ENCODE results near the gene LRIF1. TPM values are rescaled to one million over a fixed set of nuclear protein-coding genes. Genes with fewer than 3 reads are reported as not detected.

LRIF1 gene
- total and polyA plus RNA-seq, 2 of the 8 experiments (the other 6 are each of a cell fraction or from before 2014, with no cell fraction given): 5.2 to 19.3 TPM

DNA sequence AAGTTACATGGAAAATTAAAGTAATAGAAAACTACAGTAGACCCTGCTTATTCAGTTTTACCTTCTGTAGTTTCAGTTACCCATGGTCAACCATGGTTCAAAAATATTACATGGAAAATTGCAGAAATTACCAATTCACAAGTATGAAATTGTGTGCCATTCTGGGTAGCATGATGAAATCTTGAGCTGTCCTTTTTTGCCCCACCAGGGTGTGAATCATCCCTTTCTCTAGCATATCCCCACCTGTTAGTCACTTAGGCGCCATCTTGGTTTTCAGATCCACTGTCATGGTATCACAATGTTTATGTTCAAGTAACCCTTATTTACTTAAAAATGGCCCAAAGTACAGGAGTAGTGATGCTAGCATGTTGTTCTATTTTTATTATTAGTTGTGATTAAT lies 3.5 kb upstream of the LRIF1 start:
- H3K23me2 ChIP-seq (ENCODE audit: low read depth, low read length): no peaks in the 10 kb centered on the region
- H3K23ac ChIP-seq (ENCODE audit: insufficient read length): no peak overlapping the region
- no peaks in the 10 kb centered on the region for H4K20me1 ChIP-seq (replicated peaks in 1 of 2; ENCODE audit: control insufficient read depth in 1 of 2, insufficient read depth in 2 of 2, low read length in 2 of 2)
- no peaks in the 10 kb centered on the region for H3K79me1 ChIP-seq (ENCODE audit: low read depth, low read length)
- H3K14ac ChIP-seq (ENCODE audit: insufficient read length): no peak overlapping the region
- H3K4me2 ChIP-seq (ENCODE audit: insufficient read depth in 1 of 2, low read depth in 2 of 2, low read length in 2 of 2): no peak overlapping the region
- no peak overlapping the region for H4K91ac ChIP-seq (replicated peaks; ENCODE audit: insufficient read length, low read length)
- no peak overlapping the region for H2BK120ac ChIP-seq (replicated peaks; ENCODE audit: low read depth, low read length)
- no peak overlapping the region for H4K5ac ChIP-seq (ENCODE audit: insufficient read length, low read depth, low read length)
- no peak overlapping the region for H3K56ac ChIP-seq (replicated peaks; ENCODE audit: insufficient read length, low read depth, low read length)
- H2BK20ac ChIP-seq (ENCODE audit: low read length): no peak overlapping the region
- H3K18ac ChIP-seq (ENCODE audit: extremely low read depth, low read length): no peak overlapping the region
- no peak for FAIRE-seq
- ChIA-PET CTCF (ENCODE audit: partially characterized antibody) (no interaction called here), POLR2A (ENCODE audit: partially characterized antibody) (no interaction called here)
- H3K4me1 ChIP-seq (replicated peaks in 1 of 4; ENCODE audit: control insufficient read depth in 3 of 4, insufficient read depth in 4 of 4, low read length in 3 of 4): no peaks in the 10 kb centered on the region
- H3K9me3 ChIP-seq (ENCODE audit: insufficient read depth in 2 of 2, low read depth in 1 of 2, low read length in 1 of 2): peaks cover 0 to 11% of the 10 kb centered on the region in 2 experiments; a peak in 2 of 4 replicates
- H2AK5ac ChIP-seq (ENCODE audit: low read depth, low read length): no peak overlapping the region
- H3K36me3 ChIP-seq (ENCODE audit: control insufficient read depth in 2 of 4, insufficient read depth in 4 of 4, low read length in 3 of 4): no peaks in the 10 kb centered on the region
- H3K9ac ChIP-seq (replicated peaks in 1 of 4; ENCODE audit: extremely low read depth in 1 of 4, low read depth in 3 of 4, low read length in 3 of 4): no peak overlapping the region
- DNase-seq (ENCODE audit: low read depth in 1 of 2, low spot score in 2 of 2): no peak
- H3K4me3 ChIP-seq (ENCODE audit: extremely low read depth in 1 of 4, insufficient read depth in 2 of 4, low read depth in 3 of 4, low read length in 4 of 4): no peak overlapping the region
- no peak overlapping the region for H3K27ac ChIP-seq (ENCODE audit: low read depth, low read length)
- no peaks in the 10 kb centered on the region for H3K27me3 ChIP-seq (replicated peaks in 1 of 4; ENCODE audit: control insufficient read depth in 3 of 4, extremely low read depth in 1 of 4, insufficient read depth in 3 of 4, low read length in 3 of 4)
- peaks cover 0 to 6% of the 10 kb centered on the region in 2 experiments; a peak in 2 of 4 replicates for H3K79me2 ChIP-seq (ENCODE audit: control insufficient read depth in 1 of 2, insufficient read depth in 2 of 2, low read length in 2 of 2)
- no peak overlapping the region for H2BK12ac ChIP-seq (ENCODE audit: low read depth, low read length)
- H4K8ac ChIP-seq (ENCODE audit: extremely low read depth, insufficient read depth, low read length): no peak overlapping the region
- no peak overlapping the region for H2AFZ ChIP-seq (ENCODE audit: low read length)
- H2BK15ac ChIP-seq (ENCODE audit: low read length): no peak overlapping the region
- no peak overlapping the region for H3K4ac ChIP-seq (replicated peaks; ENCODE audit: insufficient read length, low read depth, low read length)
- no peak for TF ChIP-seq JUN (IDR thresholded peaks at IDR 0.05; ENCODE audit: low read depth, low read length)
- WGBS, 2 experiments (ENCODE audit: extremely low coverage in 1 of 2, insufficient coverage in 1 of 2, insufficient read length in 1 of 2, insufficient replicate concordance in 2 of 2, low coverage in 1 of 2, low lambda C conversion rate in 2 of 2, missing lambda C conversion rate in 1 of 2): 82% methylated on average over 1 of the region's 1 CpG; no CpG with 5 or more reads in 1 of the 2 experiments
- H2BK5ac ChIP-seq (ENCODE audit: low read depth, low read length): no peak overlapping the region
